H9 (cell line): ENCODE results near the gene POLR1D. TPM values are rescaled to one million over a fixed set of nuclear protein-coding genes. Genes with fewer than 3 reads are reported as not detected.

Experiments used
- DNase-seq: peaks from one replicate; pipeline ENCODE4 v3.0.0-alpha.2; 2017
- H2AFZ ChIP-seq: one replicate; pipeline ENCODE4 v1.6.1; 2013; ENCODE audit warnings: mild to moderate bottlenecking, low read length, control low read depth, moderate library complexity
- H2AK5ac ChIP-seq: 2 replicates; pipeline ENCODE4 v1.6.1; 2013; ENCODE audit warnings: low read length, control low read depth, mixed read lengths; ENCODE audit not compliant: insufficient read length
- H2BK120ac ChIP-seq: one replicate; pipeline ENCODE4 v1.6.1; 2013; ENCODE audit warnings: low read depth, mild to moderate bottlenecking, low read length, control low read depth, inconsistent platforms; ENCODE audit not compliant: poor library complexity, severe bottlenecking
- H2BK12ac ChIP-seq: 2 replicates; pipeline ENCODE4 v1.6.1; 2013; ENCODE audit warnings: low read length, control low read depth, mixed read lengths, low read depth; ENCODE audit not compliant: insufficient read length
- H2BK15ac ChIP-seq: 2 replicates; pipeline ENCODE4 v1.6.1; 2013; ENCODE audit warnings: low read depth, low read length, control low read depth
- H2BK20ac ChIP-seq: one replicate; pipeline ENCODE4 v1.6.1; 2013; ENCODE audit warnings: low read depth, mild to moderate bottlenecking, low read length, control low read depth, inconsistent platforms; ENCODE audit not compliant: poor library complexity, severe bottlenecking
- H2BK5ac ChIP-seq: 2 replicates; pipeline ENCODE4 v1.6.1; 2013; ENCODE audit warnings: low read length, control low read depth, mixed read lengths; ENCODE audit not compliant: insufficient read length
- H3K14ac ChIP-seq: 2 replicates; pipeline ENCODE4 v1.6.1; 2013; ENCODE audit warnings: low read length, control low read depth; ENCODE audit not compliant: insufficient read depth
- H3K18ac ChIP-seq: 2 replicates; pipeline ENCODE4 v1.6.1; 2013; ENCODE audit warnings: low read depth, mild to moderate bottlenecking, mixed read lengths, low read length, control low read depth; ENCODE audit not compliant: insufficient read length
- H3K23ac ChIP-seq: 2 replicates; pipeline ENCODE4 v1.6.1; 2013; ENCODE audit warnings: low read length, control low read depth, mixed read lengths, low read depth; ENCODE audit not compliant: insufficient read length
- H3K23me2 ChIP-seq: 2 replicates; pipeline ENCODE4 v1.6.1; 2013; ENCODE audit warnings: low read depth, mild to moderate bottlenecking, mixed read lengths, low read length, control low read depth; ENCODE audit not compliant: insufficient read length, poor library complexity, severe bottlenecking
- H3K27ac ChIP-seq: 2 replicates; pipeline ENCODE4 v1.5.1; 2013; ENCODE audit warnings: low read length, control low read depth, mixed read lengths, low read depth; ENCODE audit not compliant: insufficient read length
- H3K27me3 ChIP-seq: 2 replicates; pipeline ENCODE4 v1.6.1; 2013; ENCODE audit warnings: low read length, control low read depth, inconsistent platforms; ENCODE audit not compliant: insufficient read depth
- H3K4ac ChIP-seq: 2 replicates; pipeline ENCODE4 v1.6.1; 2013; ENCODE audit warnings: low read depth, mild to moderate bottlenecking, control low read depth, inconsistent platforms, low read length, moderate library complexity
- H3K4me1 ChIP-seq: 2 replicates; pipeline ENCODE4 v1.6.1; 2013; ENCODE audit warnings: low read length, control low read depth, inconsistent platforms; ENCODE audit not compliant: insufficient read depth
- H3K4me2 ChIP-seq: 2 replicates; pipeline ENCODE4 v1.6.1; 2013; ENCODE audit warnings: low read length, control low read depth, mixed read lengths; ENCODE audit not compliant: insufficient read length, insufficient read depth
- H3K56ac ChIP-seq: 2 replicates; pipeline ENCODE4 v1.6.1; 2013; ENCODE audit warnings: low read depth, mild to moderate bottlenecking, mixed read lengths, low read length, control low read depth; ENCODE audit not compliant: insufficient read length
- H3K79me1 ChIP-seq: 2 replicates; pipeline ENCODE4 v1.6.1; 2013; ENCODE audit warnings: low read depth, mild to moderate bottlenecking, moderate library complexity, low read length, control low read depth, inconsistent platforms; ENCODE audit not compliant: insufficient read depth, poor library complexity, severe bottlenecking
- H3K79me2 ChIP-seq: 2 replicates; pipeline ENCODE4 v1.6.1; 2013; ENCODE audit warnings: low read length, control low read depth, inconsistent platforms; ENCODE audit not compliant: insufficient read depth
- H3K9ac ChIP-seq: 2 replicates; pipeline ENCODE4 v1.6.1; 2013; ENCODE audit warnings: low read length, control low read depth, mixed read lengths; ENCODE audit not compliant: insufficient read length; ENCODE audit errors: extremely low read depth
- H3K9me3 ChIP-seq: one replicate; pipeline ENCODE4 v1.6.1; 2013; ENCODE audit warnings: low read depth, low read length, inconsistent platforms; ENCODE audit not compliant: control insufficient read depth
- H3T11ph ChIP-seq: one replicate; pipeline ENCODE4 v1.6.1; 2013; ENCODE audit warnings: mild to moderate bottlenecking, low read length, control low read depth, inconsistent platforms
- H4K20me1 ChIP-seq: one replicate; pipeline ENCODE4 v1.6.1; 2013; ENCODE audit not compliant: control insufficient read depth, insufficient read length, insufficient read depth
- H4K5ac ChIP-seq: 2 replicates; pipeline ENCODE4 v1.6.1; 2013; ENCODE audit warnings: low read depth, mild to moderate bottlenecking, mixed read lengths, low read length, control low read depth; ENCODE audit not compliant: insufficient read length
- H4K8ac ChIP-seq: replicated peaks from 2 replicates; pipeline ENCODE4 v1.6.1; 2013; ENCODE audit warnings: low read length, control low read depth, mixed read lengths, low read depth; ENCODE audit not compliant: insufficient read length
- H4K91ac ChIP-seq: 2 replicates; pipeline ENCODE4 v1.6.1; 2013; ENCODE audit warnings: low read depth, mild to moderate bottlenecking, moderate library complexity, mixed read lengths, low read length, control low read depth; ENCODE audit not compliant: insufficient read length
- H3K27ac Mint-ChIP-seq, 3 experiments: 2 replicates in 2 of 3; 3 replicates in 1 of 3; pipeline ENCODE4 v1.8.0; 2020 to 2021; ENCODE audit warnings: mixed read lengths in 3 of 3, mild to moderate bottlenecking in 1 of 3, moderate library complexity in 1 of 3
- H3K27me3 Mint-ChIP-seq: 2 replicates; pipeline ENCODE4 v1.8.0; 2021; ENCODE audit warnings: low read depth, mild to moderate bottlenecking, moderate library complexity, mixed read lengths
- H3K36me3 Mint-ChIP-seq, 3 experiments: 2 replicates in 2 of 3; 3 replicates in 1 of 3; pipeline ENCODE4 v1.8.0; 2020 to 2021; ENCODE audit warnings: low read depth in 3 of 3, mixed read lengths in 3 of 3; ENCODE audit not compliant: insufficient read depth in 1 of 3
- H3K4me1 Mint-ChIP-seq, 2 experiments: 2 replicates each; pipeline ENCODE4 v1.8.0; 2020; ENCODE audit warnings: mixed read lengths in 2 of 2
- H3K4me3 Mint-ChIP-seq, 2 experiments: 2 replicates in 1 of 2; 3 replicates in 1 of 2; pipeline ENCODE4 v1.8.0; 2020 to 2021; ENCODE audit warnings: mild to moderate bottlenecking in 2 of 2, mixed read lengths in 2 of 2, moderate library complexity in 1 of 2
- H3K9me3 Mint-ChIP-seq, 2 experiments: 2 replicates in 1 of 2; 3 replicates in 1 of 2; pipeline ENCODE4 v1.8.0; 2020; ENCODE audit warnings: mild to moderate bottlenecking in 2 of 2, mixed read lengths in 2 of 2, moderate library complexity in 1 of 2
- WGBS: extraction: QIAGEN DNeasy Blood & Tissue Kit; methylation state at CpG from one replicate; pipeline ENCODE4 v1.1.7; 2013; ENCODE audit warnings: missing lambda C conversion rate, low lambda C conversion rate, mixed read lengths; ENCODE audit not compliant: insufficient read length; ENCODE audit errors: extremely low coverage; 5-methylcytosine and 5-hydroxymethylcytosine counted together
- total RNA-seq: library from RNA; stranded (reverse); gene quantifications from 2 replicates; pipeline ENCODE4 v1.2.1, GENCODE V29; 2021
- TF ChIP-seq, protein P1 (sequence below): fragments of 200-600 bp; sonication (generic); conservative IDR thresholded peaks from 3 replicates; pipeline ENCODE4 v1.8.0; 2021; ENCODE audit warnings: antibody characterized with exemption, mild to moderate bottlenecking

The POLR1D gene
- total RNA-seq, 1 experiment from 2014 or later: 167 TPM

DNA sequence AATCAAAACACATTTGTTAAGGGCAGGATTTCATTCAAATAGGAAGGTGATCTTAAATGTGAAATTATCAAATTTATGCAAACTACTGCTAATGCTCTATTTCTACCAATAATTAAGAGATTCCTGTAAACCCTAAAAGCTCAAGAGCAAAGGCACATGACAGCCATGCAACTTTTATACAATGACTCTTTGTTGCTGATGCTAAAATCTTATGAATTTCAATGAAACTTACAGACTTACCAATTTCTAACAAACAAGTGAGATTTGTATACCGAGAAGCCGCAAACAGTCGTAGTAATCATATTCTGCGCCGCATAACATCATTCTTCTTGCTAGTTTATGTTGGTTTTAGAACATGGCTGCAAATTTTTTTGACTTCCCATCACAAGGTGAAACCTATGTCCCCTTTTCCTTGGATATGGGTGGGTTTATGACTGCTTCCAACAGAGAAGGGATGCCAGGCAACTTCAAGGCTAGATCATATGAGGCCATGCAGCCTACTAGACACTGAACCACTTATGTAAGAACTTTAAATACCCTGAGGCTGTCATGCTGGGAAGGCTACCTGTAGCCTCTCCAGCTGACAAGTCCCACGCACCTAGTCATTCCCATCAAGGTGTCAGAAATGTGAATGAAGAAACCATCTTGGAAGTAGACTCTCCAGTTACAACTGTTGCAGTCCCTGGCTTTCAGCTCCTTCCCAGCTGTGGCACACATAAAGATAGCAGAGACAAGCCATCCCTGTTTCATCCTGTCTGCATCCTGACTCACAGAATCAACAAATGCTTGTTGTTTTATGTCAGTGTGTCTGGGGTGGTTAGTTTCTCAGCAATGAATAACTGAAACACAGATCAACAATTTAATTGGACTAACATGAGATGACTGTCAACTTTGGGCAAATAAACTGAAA is 43.3 kb upstream of the POLR1D start:
- no peak overlapping the region for H2AFZ ChIP-seq
- H3K27ac Mint-ChIP-seq: no peak overlapping the region
- H3K27ac ChIP-seq: no peak overlapping the region
- no CpG with 5 or more reads among the region's 6 CpGs for WGBS
- no peak for DNase-seq
- H3T11ph ChIP-seq: no peak overlapping the region
- H4K20me1 ChIP-seq: no peaks in the 10 kb centered on the region
- H3K9me3 Mint-ChIP-seq: no peaks in the 10 kb centered on the region
- H3K36me3 Mint-ChIP-seq: peaks cover 3 to 8% (median 5%) of the 10 kb centered on the region in 3 experiments; a peak in 5 of 7 replicates
- no peak overlapping the region for H2BK12ac ChIP-seq
- H3K9me3 ChIP-seq: no peaks in the 10 kb centered on the region
- peaks cover under 1% of the 10 kb centered on the region; the same call in 1 of the 2 replicates for H3K27me3 ChIP-seq
- no peak overlapping the region for H3K23ac ChIP-seq
- no peak overlapping the region for H4K91ac ChIP-seq
- H2AK5ac ChIP-seq: no peak overlapping the region
- H2BK120ac ChIP-seq: no peak overlapping the region
- no peak overlapping the region for H3K4ac ChIP-seq
- no peak overlapping the region for H2BK5ac ChIP-seq
- no peak overlapping the region for H2BK15ac ChIP-seq
- TF ChIP-seq, protein P1, sequence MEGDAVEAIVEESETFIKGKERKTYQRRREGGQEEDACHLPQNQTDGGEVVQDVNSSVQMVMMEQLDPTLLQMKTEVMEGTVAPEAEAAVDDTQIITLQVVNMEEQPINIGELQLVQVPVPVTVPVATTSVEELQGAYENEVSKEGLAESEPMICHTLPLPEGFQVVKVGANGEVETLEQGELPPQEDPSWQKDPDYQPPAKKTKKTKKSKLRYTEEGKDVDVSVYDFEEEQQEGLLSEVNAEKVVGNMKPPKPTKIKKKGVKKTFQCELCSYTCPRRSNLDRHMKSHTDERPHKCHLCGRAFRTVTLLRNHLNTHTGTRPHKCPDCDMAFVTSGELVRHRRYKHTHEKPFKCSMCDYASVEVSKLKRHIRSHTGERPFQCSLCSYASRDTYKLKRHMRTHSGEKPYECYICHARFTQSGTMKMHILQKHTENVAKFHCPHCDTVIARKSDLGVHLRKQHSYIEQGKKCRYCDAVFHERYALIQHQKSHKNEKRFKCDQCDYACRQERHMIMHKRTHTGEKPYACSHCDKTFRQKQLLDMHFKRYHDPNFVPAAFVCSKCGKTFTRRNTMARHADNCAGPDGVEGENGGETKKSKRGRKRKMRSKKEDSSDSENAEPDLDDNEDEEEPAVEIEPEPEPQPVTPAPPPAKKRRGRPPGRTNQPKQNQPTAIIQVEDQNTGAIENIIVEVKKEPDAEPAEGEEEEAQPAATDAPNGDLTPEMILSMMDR: no peak
- H2BK20ac ChIP-seq: no peak overlapping the region
- no peaks in the 10 kb centered on the region for H3K79me1 ChIP-seq
- no peaks in the 10 kb centered on the region for H3K23me2 ChIP-seq
- H3K27me3 Mint-ChIP-seq: no peaks in the 10 kb centered on the region
- H3K4me1 Mint-ChIP-seq: no peaks in the 10 kb centered on the region
- no peak overlapping the region for H3K9ac ChIP-seq
- H3K4me3 Mint-ChIP-seq: no peak overlapping the region
- H3K4me1 ChIP-seq: no peaks in the 10 kb centered on the region
- H4K5ac ChIP-seq: no peak overlapping the region
- H3K4me2 ChIP-seq: no peak overlapping the region
- peaks cover 1% of the 10 kb centered on the region; the same call in 1 of the 2 replicates for H3K79me2 ChIP-seq
- no peak overlapping the region for H3K14ac ChIP-seq
- H3K18ac ChIP-seq: no peak overlapping the region
- no peak overlapping the region for H3K56ac ChIP-seq
- no peak overlapping the region for H4K8ac ChIP-seq
